NB4 (cell line): ENCODE data around the gene CBLB.

Source experiments
- CTCF ChIP-seq: IDR thresholded peaks from one replicate; pipeline ENCODE4 v1.5.1; 2012; ENCODE audit warnings: low read depth, low read length
- POLR2A ChIP-seq: IDR thresholded peaks from 2 replicates; pipeline ENCODE4 v1.6.1; 2011; ENCODE audit warnings: mild to moderate bottlenecking; ENCODE audit not compliant: insufficient read length; ENCODE audit errors: extremely low read depth

- TF ChIP-seq CTCF (no peak), POLR2A (no peak)
Observed at GRCh38 chr3:105787453-105787852, 81.4 kb downstream of the CBLB start.
